UCSD-AML1 (cell line): ENCODE results near the gene MMP11.

ENCODE experiments used
- DNase-seq: peaks from one replicate; lab custom pipeline; 2025; ENCODE audit not compliant: unreplicated experiment; lab: John Stamatoyannopoulos, UW

The MMP11 gene

GRCh38 chr22:23759566-23759965 is 13.1 kb upstream of the MMP11 start:
- DNase-seq = no peak

GRCh38 chr22:23760056-23760455 is 12.6 kb upstream of the MMP11 start:
- DNase-seq = no peak

GRCh38 chr22:23762842-23763578 is 9.6 kb upstream of the MMP11 start, which contains the start of gene C22orf15:
C22orf15 (plus strand) TSS chr22:23762990; CDS start chr22:23763307, 317 bp downstream.
- peak; percentile 38 for DNase-seq

GRCh38 chr22:23763579-23763945 is 9.1 kb upstream of the MMP11 start:
- DNase-seq = no peak

- no peak for DNase-seq
Measured at GRCh38 chr22:23763954-23764353, 8.7 kb upstream of the MMP11 start.

- no peak for DNase-seq
Measured at GRCh38 chr22:23764899-23765881, 7.5 kb upstream of the MMP11 start.

- DNase-seq = no peak
Measured at GRCh38 chr22:23767303-23767672, 5.4 kb upstream of the MMP11 start.

GRCh38 chr22:23767673-23768548 is 4.7 kb upstream of the MMP11 start, which contains the start of gene CHCHD10:
CHCHD10 (minus strand) TSS chr22:23767972; CDS start chr22:23767874, 98 bp downstream.
- DNase-seq = peak; percentile 89

- DNase-seq = no peak
Measured at GRCh38 chr22:23769321-23769965, 3.2 kb upstream of the MMP11 start.

GRCh38 chr22:23772315-23772648 is 367 bp upstream of the MMP11 start:
- no peak for DNase-seq

- DNase-seq = no peak
Measured at GRCh38 chr22:23773483-23774113, 949 bp downstream of the MMP11 start.

- no peak for DNase-seq
Measured at GRCh38 chr22:23774114-23774921, 1.7 kb downstream of the MMP11 start.

GRCh38 chr22:23774922-23775436 is 2.3 kb downstream of the MMP11 start:
- DNase-seq = no peak

GRCh38 chr22:23775779-23776375 is 3.2 kb downstream of the MMP11 start:
- no peak for DNase-seq

- no peak for DNase-seq
Measured at GRCh38 chr22:23777776-23778576, 5.3 kb downstream of the MMP11 start.

- no peak for DNase-seq
Measured at GRCh38 chr22:23778577-23778900, 5.9 kb downstream of the MMP11 start.

- DNase-seq = no peak
Measured at GRCh38 chr22:23779083-23779482, 6.4 kb downstream of the MMP11 start.

- DNase-seq = no peak
Measured at GRCh38 chr22:23779731-23780130, 7.1 kb downstream of the MMP11 start.
